Osteoblast (primary cell): ENCODE data around the gene CLPX. TPM values are rescaled to one million over a fixed set of nuclear protein-coding genes. Genes with fewer than 3 reads are reported as not detected.

Experiments
- DNase-seq: peaks from one replicate; pipeline ENCODE4 v3.0.0; 2011; ENCODE audit warnings: low spot score, mixed read lengths; ENCODE audit not compliant: insufficient read length; ENCODE audit errors: missing footprints
- H2AFZ ChIP-seq: 2 replicates; pipeline ENCODE4 v1.6.0; 2011; ENCODE audit warnings: mild to moderate bottlenecking, low read length
- H3K27ac ChIP-seq: 2 replicates; pipeline ENCODE4 v1.5.1; 2011; ENCODE audit warnings: mild to moderate bottlenecking, low read depth, low read length, moderate library complexity
- H3K27me3 ChIP-seq: 2 replicates; pipeline ENCODE4 v1.6.0; 2012; ENCODE audit warnings: mild to moderate bottlenecking, control low read depth, inconsistent platforms, low read length, moderate library complexity; ENCODE audit not compliant: insufficient read depth
- H3K36me3 ChIP-seq: 2 replicates; pipeline ENCODE4 v1.5.1; 2011; ENCODE audit warnings: mild to moderate bottlenecking, low read length, control low read depth, moderate library complexity; ENCODE audit not compliant: insufficient read depth
- H3K4me1 ChIP-seq: 2 replicates; pipeline ENCODE4 v1.5.1; 2011; ENCODE audit warnings: mild to moderate bottlenecking, low read length, control low read depth, moderate library complexity; ENCODE audit not compliant: insufficient read depth
- H3K4me2 ChIP-seq: 2 replicates; pipeline ENCODE4 v1.6.0; 2011; ENCODE audit warnings: mild to moderate bottlenecking, low read length; ENCODE audit not compliant: insufficient read depth
- H3K4me3 ChIP-seq: fragments of 200-600 bp; sonication (generic); 3 replicates; pipeline ENCODE4 v1.5.1; 2012; ENCODE audit warnings: mild to moderate bottlenecking, low read length, inconsistent platforms; ENCODE audit not compliant: insufficient read depth
- H3K79me2 ChIP-seq: 2 replicates; pipeline ENCODE4 v1.6.0; 2012; ENCODE audit warnings: mild to moderate bottlenecking, low read length, control low read depth, inconsistent platforms; ENCODE audit not compliant: insufficient read depth
- H3K9me3 ChIP-seq: 2 replicates; pipeline ENCODE4 v1.5.1; 2011; ENCODE audit warnings: low read depth, low read length, control low read depth
- H4K20me1 ChIP-seq: 2 replicates; pipeline ENCODE4 v1.6.0; 2012; ENCODE audit warnings: mild to moderate bottlenecking, low read length, control low read depth; ENCODE audit not compliant: insufficient read depth
- CTCF ChIP-seq: IDR thresholded peaks from 2 replicates; pipeline ENCODE4 v1.5.1; 2011; ENCODE audit warnings: mild to moderate bottlenecking, low read depth, low read length, moderate library complexity; ENCODE audit errors: extremely low read depth
- total RNA-seq: library from RNA; depleted of rRNA; stranded (reverse); fragments of >200 nt; gene quantifications from 2 replicates; pipeline ENCODE4 v1.2.3, GENCODE V29; 2012

The CLPX gene
- total RNA-seq, 1 donor, result 46.7 TPM

- no peak for TF ChIP-seq CTCF
- no peak overlapping the region for H3K4me3 ChIP-seq
- no peaks in the 10 kb centered on the region for H3K79me2 ChIP-seq
- no peaks in the 10 kb centered on the region for H3K9me3 ChIP-seq
- H4K20me1 ChIP-seq, result no peaks in the 10 kb centered on the region
- H3K27ac ChIP-seq, result no peak overlapping the region
- H3K4me2 ChIP-seq, result no peak overlapping the region
- H3K27me3 ChIP-seq, result peaks cover 8% of the 10 kb centered on the region
- H3K36me3 ChIP-seq, result no peaks in the 10 kb centered on the region
- H3K4me1 ChIP-seq, result no peaks in the 10 kb centered on the region
- H2AFZ ChIP-seq, result no peak overlapping the region
- DNase-seq, result no peak
Observed at GRCh38 chr15:65206750-65207149, 21.6 kb upstream of the CLPX start.

- Histone ChIP-seq H2AFZ (no peak overlapping the region), H3K27me3 (peaks cover 8% of the 10 kb centered on the region), H3K4me2 (no peak overlapping the region), H3K4me1 (no peaks in the 10 kb centered on the region), H3K4me3 (no peak overlapping the region), H3K36me3 (no peaks in the 10 kb centered on the region), H3K9me3 (no peaks in the 10 kb centered on the region), H4K20me1 (no peaks in the 10 kb centered on the region), H3K27ac (no peak overlapping the region), H3K79me2 (no peaks in the 10 kb centered on the region)
- DNase-seq, result no peak
- TF ChIP-seq CTCF, result no peak
Observed at GRCh38 chr15:65204931-65205660, 20.0 kb upstream of the CLPX start.

GRCh38 chr15:65204236-65204930 is 19.2 kb upstream of the CLPX start:
- DNase-seq, result peak; percentile 63
- Histone ChIP-seq H3K4me3 (no peak overlapping the region), H2AFZ (no peak overlapping the region)

More at GRCh38 chr15:65204236-65204930, 19.2 kb upstream of the CLPX start:
- no peaks in the 10 kb centered on the region for H4K20me1 ChIP-seq
- H3K36me3 ChIP-seq, result no peaks in the 10 kb centered on the region
- H3K27ac ChIP-seq, result no peak overlapping the region
- no peaks in the 10 kb centered on the region for H3K4me1 ChIP-seq
- no peaks in the 10 kb centered on the region for H3K79me2 ChIP-seq
- H3K4me2 ChIP-seq, result no peak overlapping the region
- no peak for TF ChIP-seq CTCF
- no peaks in the 10 kb centered on the region for H3K9me3 ChIP-seq
- peaks cover 8% of the 10 kb centered on the region for H3K27me3 ChIP-seq
